GM19324 (cell line): Measurements from ENCODE around the gene HDAC10.

Source experiments
- ATAC-seq: cut with Tn5 transposase; IDR thresholded peaks from one replicate; pipeline ENCODE4 v1.9.1; 2021; ENCODE audit warnings: mild to moderate bottlenecking, moderate library complexity; ENCODE audit not compliant: unreplicated experiment, low FRiP score

HDAC10 gene

GRCh38 chr22:50250555-50251476, at the start of gene HDAC10:
Gene HDAC10 (minus strand): TSS chr22:50251265. CDS start chr22:50251032, 233 bp downstream.
- ATAC-seq, result peak; percentile 55

DNA sequence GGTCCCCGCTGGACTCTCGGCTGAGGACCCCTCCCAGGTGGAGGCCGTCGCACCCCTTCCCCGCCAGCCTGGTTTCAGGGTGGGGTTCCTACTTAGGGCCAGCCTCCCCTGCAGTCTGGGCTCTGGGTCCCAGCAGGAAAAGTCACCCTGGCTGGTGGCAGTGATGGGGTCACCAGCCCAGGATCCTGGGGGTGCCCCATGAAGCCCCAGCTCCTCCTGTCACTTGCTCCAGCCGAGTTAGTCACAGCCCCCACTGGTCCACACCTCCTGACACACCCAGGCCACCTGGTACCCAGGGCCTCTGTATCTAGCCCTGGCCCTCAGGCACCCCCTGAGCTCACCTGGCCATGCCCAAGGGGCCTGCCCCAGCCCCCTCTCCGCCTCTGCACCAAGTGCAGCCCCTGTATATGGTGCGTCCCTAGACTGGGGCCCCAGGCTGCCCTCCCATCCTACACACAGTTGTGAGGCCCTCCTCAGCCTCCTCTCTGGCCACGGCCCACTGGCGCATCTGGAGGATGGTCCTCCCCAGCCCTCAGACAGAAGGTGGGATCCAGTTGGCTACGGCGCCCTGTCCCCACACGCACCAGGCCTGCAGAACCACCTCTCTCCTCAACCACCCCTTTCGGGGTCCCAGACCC, 49.7 kb upstream of the HDAC10 start:
- no peak for ATAC-seq

DNA sequence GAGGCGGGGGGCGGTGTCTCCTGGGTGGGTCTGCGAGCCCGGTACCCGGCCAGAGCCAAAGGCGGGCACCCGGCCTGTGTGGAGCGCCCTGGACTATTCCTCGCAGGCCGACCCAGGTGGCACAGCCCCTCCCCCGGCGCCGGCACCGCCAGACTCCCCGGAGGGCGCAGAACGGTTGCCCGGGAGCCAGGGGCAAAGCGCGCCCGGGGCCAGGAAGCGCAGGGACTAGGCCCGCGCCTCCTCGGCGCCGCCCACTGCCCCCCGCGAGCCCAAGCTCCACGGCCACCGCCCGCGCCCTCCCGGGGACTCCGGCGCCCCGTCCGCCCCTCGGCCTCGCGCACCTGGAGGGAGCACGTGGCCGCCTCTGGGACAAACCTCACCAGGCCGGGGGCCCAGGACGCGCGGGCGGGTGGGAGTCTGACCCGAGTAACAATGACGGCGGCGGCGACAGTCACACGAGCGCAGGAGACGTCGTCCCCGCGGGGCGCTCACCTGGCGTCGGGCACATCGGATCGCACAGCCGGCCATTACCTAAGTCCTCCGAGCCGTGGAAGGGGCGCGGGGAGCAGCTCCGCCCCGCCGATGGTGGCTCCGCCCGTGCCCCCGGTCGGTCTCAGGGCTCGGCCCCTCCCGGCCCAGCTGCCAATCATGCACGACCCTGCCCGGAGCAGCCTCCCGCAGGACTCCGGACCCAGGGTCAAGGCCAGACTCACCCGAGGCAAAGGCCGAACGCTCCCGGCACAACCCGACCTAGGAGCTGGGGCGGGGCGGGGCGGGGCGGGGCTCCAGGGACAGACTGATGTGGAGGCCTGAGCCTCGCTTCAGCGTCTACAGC, 48.9 kb upstream of the HDAC10 start:
- no peak for ATAC-seq

DNA sequence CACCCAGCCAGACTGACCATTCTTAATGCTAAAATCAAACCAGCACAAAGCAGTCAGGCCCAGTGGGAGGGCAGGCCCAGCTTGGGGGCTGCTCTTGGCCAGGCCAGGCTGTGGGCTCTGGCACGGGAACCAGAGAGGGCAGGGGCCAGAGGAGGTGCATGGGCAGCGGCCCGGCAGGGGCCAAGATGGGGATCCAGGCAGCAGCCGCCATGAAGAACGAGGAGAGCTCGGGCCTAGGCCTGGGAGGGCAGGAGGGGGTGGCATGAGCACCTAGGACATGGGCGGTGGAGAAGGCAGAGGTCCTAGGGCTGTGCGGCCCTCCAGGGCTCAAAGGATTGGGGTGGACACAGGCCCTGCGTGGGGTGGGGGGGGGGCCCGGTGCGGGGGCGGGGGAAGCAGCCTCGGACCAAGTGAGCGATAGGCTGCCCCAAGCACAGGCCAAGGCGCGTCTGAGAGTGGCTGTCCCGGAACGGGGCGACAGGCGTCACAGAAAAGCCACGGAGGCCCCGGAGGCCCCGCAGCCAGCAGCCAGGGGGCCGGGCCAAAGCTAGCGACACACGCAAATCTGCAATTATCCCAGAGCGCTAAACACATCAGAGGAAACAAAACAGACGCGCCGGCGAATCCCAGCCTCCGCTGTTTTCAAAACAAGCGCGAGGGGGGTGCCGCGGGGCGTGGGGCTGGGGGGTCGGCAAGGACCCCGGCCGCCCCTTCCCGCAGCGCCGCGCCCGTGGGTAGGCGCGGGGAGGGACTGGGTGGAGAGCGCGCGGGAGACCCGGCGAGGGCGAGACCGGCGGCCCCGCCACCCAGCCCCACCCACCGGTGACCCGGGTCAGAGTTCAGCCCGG, 48.1 kb upstream of the HDAC10 start:
- no peak for ATAC-seq

DNA sequence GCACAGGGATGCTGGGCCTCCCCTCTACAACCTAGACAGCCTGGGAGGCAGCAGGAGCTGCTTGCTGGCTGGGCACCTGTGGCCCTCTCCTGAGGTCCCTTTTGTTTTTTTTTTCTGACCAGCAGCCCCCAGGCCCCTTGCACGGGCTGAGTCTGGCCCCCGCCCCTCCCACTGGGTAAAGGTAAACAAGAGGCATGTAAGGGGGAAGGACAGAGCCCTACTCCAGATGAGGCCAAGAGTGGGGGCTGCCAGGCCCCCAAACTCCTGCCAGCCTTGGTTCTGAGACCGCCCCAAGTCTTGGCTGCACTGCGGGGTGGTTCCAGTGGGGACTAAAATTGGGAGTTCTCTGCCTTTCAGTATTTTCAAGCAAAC, 47.2 kb upstream of the HDAC10 start:
- no peak for ATAC-seq

DNA sequence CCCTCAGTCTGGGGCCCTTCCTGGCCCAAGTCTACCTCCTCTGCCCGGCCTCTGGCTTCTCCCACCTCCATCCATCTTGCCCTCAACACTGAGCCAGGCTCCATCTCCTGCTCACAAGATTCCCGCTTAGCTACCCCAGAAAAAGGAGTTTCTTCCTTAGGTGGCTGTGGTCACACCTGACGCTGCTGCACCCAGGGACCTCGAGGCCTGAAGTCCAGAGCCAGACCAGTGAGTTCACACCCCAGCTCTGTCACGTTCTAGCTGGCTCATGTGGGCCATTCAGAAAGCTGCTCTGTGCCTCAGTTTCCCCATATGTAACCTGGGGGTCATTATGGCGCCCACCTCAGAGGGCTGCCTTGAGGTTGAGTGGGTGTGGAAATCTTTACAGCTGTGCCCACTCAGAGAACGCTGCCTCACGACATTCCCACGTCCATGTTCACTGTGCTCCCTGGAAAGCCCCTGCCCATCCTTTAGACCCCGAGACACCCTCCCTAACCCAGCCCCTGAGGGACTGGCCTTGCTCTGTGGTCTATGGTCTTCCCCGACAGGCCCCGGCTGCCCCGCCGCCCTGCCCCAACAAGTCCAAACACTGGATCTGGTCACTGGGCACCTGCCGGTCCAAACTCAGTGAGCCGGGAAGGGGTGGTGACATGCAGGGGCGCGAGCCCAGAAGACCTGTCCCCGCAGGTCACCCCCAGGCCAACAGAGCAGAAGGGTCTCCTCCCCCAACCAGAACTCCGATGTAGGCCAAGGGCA, 46.6 kb upstream of the HDAC10 start:
- ATAC-seq, result no peak

DNA sequence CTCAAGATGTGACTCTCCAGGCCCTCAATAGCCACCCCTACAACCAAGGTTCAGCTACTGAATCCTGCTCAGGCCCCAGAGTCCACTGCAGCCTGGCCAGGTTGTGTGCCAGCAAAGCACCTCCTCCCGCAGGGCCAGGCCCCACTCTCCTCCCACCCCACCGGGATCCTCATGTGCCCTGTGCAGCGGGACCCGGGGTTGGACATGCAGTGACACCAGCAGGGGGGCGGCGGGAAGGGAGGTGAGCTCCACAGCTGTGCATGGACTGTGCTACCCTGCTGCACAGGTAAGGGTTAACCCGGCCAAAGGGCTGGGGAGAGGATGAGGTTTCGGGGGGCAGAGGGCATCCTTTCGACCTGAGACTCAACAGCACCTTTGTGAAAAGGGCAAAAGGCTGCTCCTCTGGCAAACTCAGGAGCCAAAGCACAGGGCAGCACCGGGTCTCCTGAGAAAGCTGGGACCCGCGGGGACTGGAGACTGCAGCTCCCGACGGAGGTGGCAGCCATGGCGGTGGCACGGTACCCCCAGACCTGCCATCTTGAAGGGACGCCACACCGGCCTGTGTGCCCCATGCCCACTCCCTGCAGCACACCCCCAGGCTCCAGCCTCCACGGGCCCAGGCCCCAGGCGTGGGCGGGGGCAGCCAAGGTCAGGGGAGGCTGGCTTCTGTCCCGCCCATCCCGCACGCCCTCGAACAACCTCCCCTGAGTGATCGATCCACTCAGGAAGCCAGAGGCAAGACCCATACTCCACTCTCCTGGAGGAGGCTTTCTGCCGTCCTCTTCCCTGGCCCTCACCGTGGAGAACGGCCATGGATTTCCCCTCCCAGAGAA, 45.8 kb upstream of the HDAC10 start:
- ATAC-seq, result no peak

- no peak for ATAC-seq
Observed at GRCh38 chr22:50294319-50294656, 43.2 kb upstream of the HDAC10 start.

DNA sequence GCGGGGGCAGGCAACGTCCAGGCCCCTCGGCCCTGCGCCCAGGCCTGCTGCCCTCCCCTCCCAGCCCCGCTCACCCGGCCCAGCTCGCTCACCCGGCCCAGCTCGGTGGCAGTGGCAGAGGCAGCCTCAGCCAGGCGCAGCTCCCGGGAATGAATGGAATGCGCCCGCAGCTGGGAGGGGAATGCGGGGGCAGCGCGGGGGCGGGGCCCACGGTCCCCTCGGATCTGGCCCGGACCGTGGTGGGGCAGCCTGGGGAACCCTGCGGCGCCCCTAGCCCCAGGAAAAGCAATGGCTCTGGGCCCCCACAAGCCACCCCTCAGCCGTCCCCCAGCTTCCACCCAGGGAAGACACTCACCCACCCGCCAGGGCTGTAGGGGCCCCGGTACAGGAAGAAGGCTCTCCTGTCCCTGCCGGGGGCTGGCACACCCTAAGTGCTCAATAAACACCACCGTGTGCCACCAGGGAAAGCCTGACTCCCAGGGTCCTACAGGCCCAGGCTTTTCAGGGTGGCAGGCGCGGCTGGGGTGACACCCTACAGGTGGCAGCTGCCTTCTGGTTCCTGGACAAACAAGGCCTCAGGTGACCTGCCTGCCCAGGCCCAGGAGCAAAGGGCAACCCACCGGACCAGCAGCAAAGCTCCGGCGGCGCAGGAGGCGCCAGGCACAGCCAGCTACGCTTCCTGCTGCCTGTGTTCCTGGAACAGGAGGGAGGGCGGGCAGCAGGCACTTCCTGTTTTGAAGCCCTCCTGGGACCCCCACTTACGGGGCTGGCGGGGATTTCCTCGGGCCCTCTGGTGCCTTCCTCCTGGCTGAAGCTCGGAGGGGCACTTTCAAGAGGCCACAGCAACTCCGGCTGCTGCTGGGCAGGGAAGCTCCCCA, 42.6 kb upstream of the HDAC10 start:
- no peak for ATAC-seq

DNA sequence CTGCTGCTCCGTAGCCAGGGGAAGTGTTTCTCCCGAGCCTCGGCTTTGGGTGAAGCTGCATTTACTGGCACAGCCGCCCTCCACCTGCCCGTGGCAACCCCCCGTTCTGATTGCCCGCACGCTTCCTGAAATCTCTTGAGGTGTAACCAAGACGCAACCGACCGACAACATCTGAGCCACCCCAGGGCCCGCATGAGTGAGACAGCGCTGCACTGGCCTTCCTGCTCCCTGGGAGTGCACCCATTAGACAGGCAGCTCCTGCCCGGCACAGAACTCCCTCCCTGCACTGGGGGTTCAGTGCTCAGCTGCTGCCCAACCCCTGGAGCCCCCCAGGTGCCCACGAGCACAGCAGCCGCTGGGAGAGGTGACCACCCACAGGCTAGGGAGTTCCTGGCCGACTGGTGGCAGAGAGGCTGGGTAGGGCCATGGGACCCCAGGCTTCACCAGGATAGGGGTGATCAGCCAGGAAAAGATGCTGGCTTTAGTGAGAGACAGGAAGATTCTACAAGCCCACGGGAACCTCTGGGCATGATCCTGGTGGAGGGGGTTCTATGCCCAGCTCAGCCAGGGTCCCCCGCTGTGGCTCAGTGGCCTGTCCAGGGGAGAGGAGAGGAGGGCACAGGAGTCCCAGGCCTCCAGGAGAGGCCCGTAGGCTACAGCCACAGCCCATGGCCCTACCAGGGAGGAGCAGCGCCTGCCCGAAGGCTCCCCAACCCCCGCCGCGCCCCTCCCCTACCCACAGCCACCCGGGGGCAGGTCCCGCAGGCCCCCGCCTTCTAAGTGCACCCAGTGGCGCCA, 41.8 kb upstream of the HDAC10 start:
- no peak for ATAC-seq

GRCh38 chr22:50289942-50290630, 39.0 kb upstream of the HDAC10 start:
- no peak for ATAC-seq

- ATAC-seq, result no peak
Observed at GRCh38 chr22:50289151-50289941, 38.3 kb upstream of the HDAC10 start.

- no peak for ATAC-seq
Observed at GRCh38 chr22:50287731-50288130, 36.7 kb upstream of the HDAC10 start.

DNA sequence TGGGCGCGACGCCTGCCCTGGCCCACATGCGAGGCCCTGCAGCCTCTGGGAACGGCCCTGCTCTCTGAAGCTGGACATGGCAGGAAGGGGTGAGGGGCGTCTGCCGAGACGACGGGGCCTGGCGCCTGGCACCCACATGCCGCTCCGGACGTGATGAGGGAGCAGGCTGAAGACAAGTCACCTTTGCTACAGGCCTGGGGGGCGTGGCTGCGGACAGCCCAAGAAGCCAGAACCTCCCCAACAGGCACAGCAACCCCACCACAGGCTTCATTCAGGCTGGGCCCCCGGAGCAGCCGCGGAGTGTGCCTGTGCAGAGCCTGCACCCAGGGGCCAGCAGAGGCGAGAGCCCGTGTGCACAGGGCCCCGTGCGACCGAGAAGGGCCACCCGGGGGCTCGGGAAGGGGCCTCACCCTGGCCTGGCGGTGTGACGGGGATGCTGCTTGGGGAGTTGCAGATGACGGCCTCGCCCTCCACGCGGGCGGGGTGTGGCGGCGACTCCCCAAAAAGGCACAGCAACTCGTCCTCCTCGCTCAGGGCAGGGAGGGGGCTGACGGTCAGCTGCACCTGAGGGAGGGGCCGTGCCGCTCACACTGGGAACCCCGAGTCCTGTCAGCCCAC, 35.7 kb upstream of the HDAC10 start:
- no peak for ATAC-seq

GRCh38 chr22:50286275-50286674, 35.2 kb upstream of the HDAC10 start:
- no peak for ATAC-seq
